HepG2 (cell line): ENCODE data around the gene TXLNA. TPM values are rescaled to one million over a fixed set of nuclear protein-coding genes. Genes with fewer than 3 reads are reported as not detected.

Experiments
- FOXP1 ChIP-seq, 2 experiments: fragments of 450-650 bp in 1 of 2; IDR thresholded peaks; 2 replicates each; pipeline ENCODE4 v1.6.1; 2017 to 2018; ENCODE audit warnings: antibody characterized with exemption in 1 of 2
- GATA4 ChIP-seq: sonication (generic); IDR thresholded peaks from 2 replicates; pipeline ENCODE4 v1.6.1; 2016; ENCODE audit warnings: antibody characterized with exemption, low read depth, borderline replicate concordance
- GLI4 ChIP-seq: sonication (generic); formaldehyde crosslinking; IDR thresholded peaks from 2 replicates; pipeline ENCODE4 v1.5.1; 2020; ENCODE audit warnings: missing genetic modification reagents, mild to moderate bottlenecking, moderate library complexity, borderline replicate concordance
- ZBTB42 ChIP-seq: sonication (generic); formaldehyde crosslinking; IDR thresholded peaks from 2 replicates; pipeline ENCODE4 v1.5.0; 2020; ENCODE audit warnings: mild to moderate bottlenecking, missing genetic modification reagents
- ZBTB7A ChIP-seq: sonication (generic); formaldehyde crosslinking; IDR thresholded peaks from 2 replicates; pipeline ENCODE4 v1.8.0; 2022; ENCODE audit warnings: mild to moderate bottlenecking, missing genetic modification reagents
- ZNF430 ChIP-seq: sonication (generic); formaldehyde crosslinking; IDR thresholded peaks from 2 replicates; pipeline ENCODE4 v1.9.0; 2021; ENCODE audit warnings: mild to moderate bottlenecking, missing genetic modification reagents
- ZNF607 ChIP-seq: sonication (generic); formaldehyde crosslinking; IDR thresholded peaks from 2 replicates; pipeline ENCODE4 v1.5.1; 2020; ENCODE audit warnings: missing genetic modification reagents, mild to moderate bottlenecking, borderline replicate concordance
- ZNF891 ChIP-seq: sonication (generic); formaldehyde crosslinking; IDR thresholded peaks from 2 replicates; pipeline ENCODE4 v1.5.0; 2020; ENCODE audit warnings: mild to moderate bottlenecking, missing genetic modification reagents
- polyA plus RNA-seq, 8 experiments: library from polyadenylated mRNA; depleted of rRNA in 3 of 8; stranded (reverse) in 7 of 8; unstranded in 1 of 8; fragments of >200 nt; fragmentation: Illumina TruSeq in 4 of 8; extraction: Trizol in 4 of 8; gene quantifications; 2 replicates each; pipeline versions ENCODE4 v1.2.1 to v1.2.3, GENCODE V29; 2011 to 2016; ENCODE audit warnings: low read depth in 4 of 8, missing spikeins in 1 of 8, mixed read lengths in 1 of 8; ENCODE audit not compliant: insufficient read depth in 1 of 8
- total RNA-seq, 5 experiments: library from RNA; depleted of rRNA; stranded (reverse); fragments of >200 nt; fragmentation: Illumina TruSeq; extraction: Trizol; gene quantifications; 2 replicates each; pipeline ENCODE4 v1.2.3, GENCODE V29; 2016; ENCODE audit warnings: low read depth in 1 of 5
- TF ChIP-seq, protein P1 (sequence below), 2 experiments: fragments of 450-650 bp in 1 of 2; sonication (generic) in 1 of 2; formaldehyde crosslinking; IDR thresholded peaks; 2 replicates each; pipeline versions ENCODE4 v1.5.0 to v1.8.0; 2020 to 2022; ENCODE audit warnings: mild to moderate bottlenecking in 1 of 2, missing genetic modification reagents in 1 of 2
- TF ChIP-seq, protein P2 (sequence below): fragments of 450-650 bp; IDR thresholded peaks from 2 replicates; pipeline ENCODE4 v1.6.1; 2016
- TF ChIP-seq, protein P3 (sequence below): sonication (generic); formaldehyde crosslinking; IDR thresholded peaks from 2 replicates; pipeline ENCODE4 v1.9.0; 2022; ENCODE audit warnings: low read depth, missing genetic modification reagents

Gene TXLNA
- total and polyA plus RNA-seq, 2 of the 13 experiments (the other 11 are each of a cell fraction or from before 2014, with no cell fraction given), result 29.6 to 67.8 TPM

DNA sequence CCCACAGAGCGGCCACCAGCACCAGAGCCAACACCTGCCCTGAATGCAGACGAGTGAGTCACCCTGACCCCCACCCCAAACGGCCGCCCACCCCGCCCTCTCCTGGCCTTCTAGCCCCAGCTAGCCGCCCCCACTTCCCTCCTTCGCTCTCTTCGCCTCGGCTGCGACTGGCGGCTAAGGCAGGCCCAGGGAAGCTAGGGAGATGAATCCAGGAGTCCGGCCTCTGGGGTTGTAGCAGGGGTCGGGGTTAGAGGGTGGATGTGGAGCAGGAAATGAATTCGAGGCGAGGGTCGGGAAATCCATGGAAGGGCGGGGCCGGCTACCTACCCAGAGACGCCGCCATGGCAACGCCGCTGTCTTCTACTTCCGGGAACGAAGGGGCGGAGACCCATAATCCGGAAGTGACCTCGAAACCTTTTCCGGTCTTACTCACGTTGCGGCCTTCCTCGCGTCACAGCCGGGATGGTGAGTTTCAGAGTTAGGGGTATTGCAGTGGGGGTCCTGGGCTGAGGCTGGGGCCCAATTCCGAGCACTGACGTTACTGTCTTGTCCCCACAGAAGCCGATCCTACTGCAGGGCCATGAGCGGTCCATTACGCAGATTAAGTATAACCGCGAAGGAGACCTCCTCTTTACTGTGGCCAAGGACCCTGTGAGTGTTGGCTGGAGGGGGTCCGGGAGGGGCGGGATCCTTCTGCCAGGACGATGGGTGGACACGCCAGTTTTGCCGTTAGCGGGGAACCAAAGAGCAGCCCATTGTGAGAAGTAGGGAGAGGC lies 42.7 kb downstream of the TXLNA start, which contains the start of the genes EIF3I and TMEM234 (continued):
- TF ChIP-seq, protein P1, sequence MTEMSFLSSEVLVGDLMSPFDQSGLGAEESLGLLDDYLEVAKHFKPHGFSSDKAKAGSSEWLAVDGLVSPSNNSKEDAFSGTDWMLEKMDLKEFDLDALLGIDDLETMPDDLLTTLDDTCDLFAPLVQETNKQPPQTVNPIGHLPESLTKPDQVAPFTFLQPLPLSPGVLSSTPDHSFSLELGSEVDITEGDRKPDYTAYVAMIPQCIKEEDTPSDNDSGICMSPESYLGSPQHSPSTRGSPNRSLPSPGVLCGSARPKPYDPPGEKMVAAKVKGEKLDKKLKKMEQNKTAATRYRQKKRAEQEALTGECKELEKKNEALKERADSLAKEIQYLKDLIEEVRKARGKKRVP (CRISPR knock-in tag; IDR thresholded peaks at IDR 0.05), result peak in 1 of 2 experiments; percentile 36; a peak in 2 of 4 replicates
- no peak for TF ChIP-seq FOXP1 (IDR thresholded peaks at IDR 0.05)
- no peak for TF ChIP-seq FOXP1 (CRISPR knock-in tag; IDR thresholded peaks at IDR 0.05)
- TF ChIP-seq ZNF607 (CRISPR knock-in tag), result peak; percentile 70; the same call in 1 of the 2 replicates
- 0 out of 2 replicates have a peak, but pooled peaks have one; percentile 21 for TF ChIP-seq GLI4 (CRISPR knock-in tag)
- 0 out of 2 replicates have a peak, but pooled peaks have one; percentile 48 for TF ChIP-seq GATA4
- TF ChIP-seq ZNF891, result peak; percentile 45; the same call in 1 of the 2 replicates
- TF ChIP-seq, protein P2, sequence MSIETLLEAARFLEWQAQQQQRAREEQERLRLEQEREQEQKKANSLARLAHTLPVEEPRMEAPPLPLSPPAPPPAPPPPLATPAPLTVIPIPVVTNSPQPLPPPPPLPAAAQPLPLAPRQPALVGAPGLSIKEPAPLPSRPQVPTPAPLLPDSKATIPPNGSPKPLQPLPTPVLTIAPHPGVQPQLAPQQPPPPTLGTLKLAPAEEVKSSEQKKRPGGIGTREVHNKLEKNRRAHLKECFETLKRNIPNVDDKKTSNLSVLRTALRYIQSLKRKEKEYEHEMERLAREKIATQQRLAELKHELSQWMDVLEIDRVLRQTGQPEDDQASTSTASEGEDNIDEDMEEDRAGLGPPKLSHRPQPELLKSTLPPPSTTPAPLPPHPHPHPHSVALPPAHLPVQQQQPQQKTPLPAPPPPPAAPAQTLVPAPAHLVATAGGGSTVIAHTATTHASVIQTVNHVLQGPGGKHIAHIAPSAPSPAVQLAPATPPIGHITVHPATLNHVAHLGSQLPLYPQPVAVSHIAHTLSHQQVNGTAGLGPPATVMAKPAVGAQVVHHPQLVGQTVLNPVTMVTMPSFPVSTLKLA, result peak; percentile 43
- TF ChIP-seq ZBTB42 (CRISPR knock-in tag), result 0 out of 2 replicates have a peak, but pooled peaks have one; percentile 71
- peak; percentile 74 for TF ChIP-seq ZBTB7A (CRISPR knock-in tag)
- TF ChIP-seq, protein P3, sequence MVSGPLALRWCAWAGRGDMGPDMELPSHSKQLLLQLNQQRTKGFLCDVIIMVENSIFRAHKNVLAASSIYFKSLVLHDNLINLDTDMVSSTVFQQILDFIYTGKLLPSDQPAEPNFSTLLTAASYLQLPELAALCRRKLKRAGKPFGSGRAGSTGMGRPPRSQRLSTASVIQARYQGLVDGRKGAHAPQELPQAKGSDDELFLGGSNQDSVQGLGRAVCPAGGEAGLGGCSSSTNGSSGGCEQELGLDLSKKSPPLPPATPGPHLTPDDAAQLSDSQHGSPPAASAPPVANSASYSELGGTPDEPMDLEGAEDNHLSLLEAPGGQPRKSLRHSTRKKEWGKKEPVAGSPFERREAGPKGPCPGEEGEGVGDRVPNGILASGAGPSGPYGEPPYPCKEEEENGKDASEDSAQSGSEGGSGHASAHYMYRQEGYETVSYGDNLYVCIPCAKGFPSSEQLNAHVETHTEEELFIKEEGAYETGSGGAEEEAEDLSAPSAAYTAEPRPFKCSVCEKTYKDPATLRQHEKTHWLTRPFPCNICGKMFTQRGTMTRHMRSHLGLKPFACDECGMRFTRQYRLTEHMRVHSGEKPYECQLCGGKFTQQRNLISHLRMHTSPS, result no peak
- TF ChIP-seq ZNF430 (CRISPR knock-in tag), result peak; percentile 64
